Mononuclear cell (primary cell): ENCODE measurements around the gene KCTD5. TPM values are rescaled to one million over a fixed set of nuclear protein-coding genes. Genes with fewer than 3 reads are reported as not detected.

Experiments
- H3K27me3 ChIP-seq: 2 replicates; pipeline ENCODE4 v1.6.0; 2011; ENCODE audit warnings: low read length, control low read depth; ENCODE audit not compliant: insufficient read depth
- H3K4me1 ChIP-seq: 2 replicates; pipeline ENCODE4 v1.5.1; 2011; ENCODE audit warnings: mild to moderate bottlenecking, low read length, control low read depth; ENCODE audit not compliant: insufficient read depth
- H3K4me3 ChIP-seq: 2 replicates; pipeline ENCODE4 v1.5.1; 2011; ENCODE audit warnings: mild to moderate bottlenecking, low read length, moderate library complexity
- H3K9me3 ChIP-seq: 2 replicates; pipeline ENCODE4 v1.5.1; 2011; ENCODE audit warnings: low read depth, mild to moderate bottlenecking, control low read depth, low read length
- total RNA-seq: library from RNA; depleted of rRNA; stranded (reverse); fragments of >200 nt; gene quantifications from one replicate; pipeline ENCODE4 v1.2.3, GENCODE V29; 2012

Gene KCTD5
- total RNA-seq, 1 donor, result 17.7 TPM

GRCh38 chr16:2708290-2708639 is 25.9 kb downstream of the KCTD5 start:
- Histone ChIP-seq H3K4me1 (no peaks in the 10 kb centered on the region), H3K9me3 (no peaks in the 10 kb centered on the region), H3K27me3 (no peaks in the 10 kb centered on the region), H3K4me3 (no peak overlapping the region)

GRCh38 chr16:2708955-2709587 is 26.7 kb downstream of the KCTD5 start:
- Histone ChIP-seq H3K27me3 (no peaks in the 10 kb centered on the region), H3K9me3 (no peaks in the 10 kb centered on the region), H3K4me1 (no peaks in the 10 kb centered on the region), H3K4me3 (no peak overlapping the region)

GRCh38 chr16:2709588-2709984 is 27.3 kb downstream of the KCTD5 start:
- H3K9me3 ChIP-seq, result no peaks in the 10 kb centered on the region
- H3K27me3 ChIP-seq, result no peaks in the 10 kb centered on the region
- no peak overlapping the region for H3K4me3 ChIP-seq
- H3K4me1 ChIP-seq, result no peaks in the 10 kb centered on the region

DNA sequence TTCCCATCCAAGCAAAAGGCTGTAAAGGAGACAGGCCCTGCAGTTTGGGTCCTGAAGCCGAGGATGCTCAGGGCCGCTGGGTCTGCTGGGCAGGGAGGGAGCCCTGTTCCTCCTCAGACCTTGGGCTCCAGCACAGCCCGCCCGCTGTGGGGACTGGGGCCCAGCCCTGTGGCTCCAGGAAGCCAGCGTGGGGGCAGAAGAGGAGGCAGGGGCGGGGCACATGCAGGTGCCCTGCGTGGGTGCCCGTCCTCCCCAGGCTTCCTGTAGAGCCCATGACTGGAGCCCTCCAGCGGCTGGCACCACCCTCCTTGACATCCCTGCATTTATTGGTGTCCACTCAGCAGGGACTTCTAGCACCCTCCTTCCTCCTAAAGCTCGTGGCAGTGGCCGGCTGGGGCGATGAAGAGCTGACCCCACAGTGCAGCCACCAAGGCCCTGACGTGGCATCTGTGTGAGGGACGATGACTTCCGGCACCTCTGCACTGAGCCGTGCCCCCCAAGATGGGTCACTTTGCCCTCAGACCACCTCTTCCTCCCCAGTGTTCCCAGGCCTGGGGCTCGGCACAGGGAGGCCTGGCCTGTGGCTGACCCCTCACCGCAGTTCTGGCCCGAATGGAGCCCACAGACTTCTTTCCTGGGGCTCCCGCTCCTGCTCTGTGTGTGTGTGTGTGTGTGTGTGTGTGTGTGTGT is 27.8 kb downstream of the KCTD5 start:
- H3K4me3 ChIP-seq, result no peak overlapping the region
- H3K27me3 ChIP-seq, result no peaks in the 10 kb centered on the region
- no peaks in the 10 kb centered on the region for H3K9me3 ChIP-seq
- H3K4me1 ChIP-seq, result no peaks in the 10 kb centered on the region

- Histone ChIP-seq H3K4me3 (no peak overlapping the region), H3K9me3 (no peaks in the 10 kb centered on the region), H3K4me1 (no peaks in the 10 kb centered on the region), H3K27me3 (no peaks in the 10 kb centered on the region)
Observed at GRCh38 chr16:2710711-2711231, 28.4 kb downstream of the KCTD5 start.

DNA sequence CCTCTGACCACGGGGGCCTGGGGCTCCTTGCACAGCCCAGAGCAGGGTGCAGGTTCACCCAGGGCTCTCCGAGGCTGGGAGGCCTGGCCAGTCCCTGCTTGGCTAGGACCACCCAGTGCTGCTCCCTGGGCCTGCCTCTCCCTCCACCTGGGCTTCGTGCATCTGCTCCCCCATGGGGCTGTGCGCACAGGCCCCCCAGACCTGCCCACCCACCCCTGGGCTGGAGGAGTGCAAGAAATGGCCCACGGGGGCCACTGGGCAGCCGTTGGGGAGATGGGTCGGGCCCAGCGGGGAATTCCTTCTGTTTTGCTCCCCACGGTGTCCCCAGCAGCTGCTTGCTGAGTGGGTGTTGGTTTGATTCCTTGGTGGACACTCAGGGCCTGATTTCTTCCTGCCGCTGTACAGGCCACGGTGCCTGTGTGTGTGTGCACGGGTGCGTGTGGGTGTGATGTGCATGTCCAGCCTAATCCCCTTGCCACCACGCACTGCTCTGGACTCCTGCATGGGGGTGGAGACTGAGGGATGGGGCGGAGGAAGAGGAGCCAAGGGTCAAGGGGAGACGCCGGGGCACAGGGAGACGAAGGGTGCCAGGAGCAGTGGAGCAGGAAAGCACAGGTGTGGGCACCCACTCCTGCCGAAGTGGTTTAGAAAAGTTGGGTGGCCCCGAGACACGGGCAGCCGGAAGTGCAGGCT is 29.2 kb downstream of the KCTD5 start:
- Histone ChIP-seq H3K9me3 (no peaks in the 10 kb centered on the region), H3K27me3 (no peaks in the 10 kb centered on the region), H3K4me3 (no peak overlapping the region), H3K4me1 (no peaks in the 10 kb centered on the region)

GRCh38 chr16:2712063-2712441 is 29.7 kb downstream of the KCTD5 start:
- Histone ChIP-seq H3K27me3 (no peaks in the 10 kb centered on the region), H3K4me1 (no peaks in the 10 kb centered on the region), H3K4me3 (no peak overlapping the region), H3K9me3 (no peaks in the 10 kb centered on the region)

GRCh38 chr16:2712546-2712945 is 30.2 kb downstream of the KCTD5 start:
- no peak overlapping the region for H3K4me3 ChIP-seq
- H3K4me1 ChIP-seq, result no peaks in the 10 kb centered on the region
- H3K27me3 ChIP-seq, result no peaks in the 10 kb centered on the region
- H3K9me3 ChIP-seq, result no peaks in the 10 kb centered on the region

GRCh38 chr16:2713523-2713922 is 31.2 kb downstream of the KCTD5 start:
- Histone ChIP-seq H3K4me3 (no peak overlapping the region), H3K4me1 (no peaks in the 10 kb centered on the region), H3K9me3 (no peaks in the 10 kb centered on the region), H3K27me3 (no peaks in the 10 kb centered on the region)

GRCh38 chr16:2713985-2714774 is 31.9 kb downstream of the KCTD5 start:
- no peaks in the 10 kb centered on the region for H3K9me3 ChIP-seq
- H3K4me3 ChIP-seq, result no peak overlapping the region
- no peaks in the 10 kb centered on the region for H3K27me3 ChIP-seq
- no peaks in the 10 kb centered on the region for H3K4me1 ChIP-seq

DNA sequence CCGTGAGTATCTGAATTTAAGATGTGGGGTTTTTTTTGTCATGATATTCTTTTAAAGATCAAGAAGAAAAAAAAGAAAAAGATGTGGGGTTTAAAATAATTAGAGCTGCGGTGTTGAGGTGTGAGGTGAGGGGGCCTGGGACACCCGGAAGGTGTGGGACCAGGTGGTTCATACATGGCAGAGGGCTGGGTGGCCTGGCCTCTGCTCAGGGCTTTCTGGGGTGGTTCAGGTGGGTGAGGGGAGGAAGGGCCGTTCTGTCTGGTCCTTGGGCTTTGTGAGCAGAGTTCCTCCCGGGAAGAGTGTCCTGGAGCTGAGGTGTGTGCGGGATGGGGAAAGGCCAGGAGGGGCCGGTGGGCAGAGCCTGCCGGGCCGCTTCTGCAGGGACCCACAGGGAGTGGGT is 32.7 kb downstream of the KCTD5 start:
- H3K4me3 ChIP-seq, result no peak overlapping the region
- no peaks in the 10 kb centered on the region for H3K27me3 ChIP-seq
- H3K9me3 ChIP-seq, result no peaks in the 10 kb centered on the region
- no peaks in the 10 kb centered on the region for H3K4me1 ChIP-seq

DNA sequence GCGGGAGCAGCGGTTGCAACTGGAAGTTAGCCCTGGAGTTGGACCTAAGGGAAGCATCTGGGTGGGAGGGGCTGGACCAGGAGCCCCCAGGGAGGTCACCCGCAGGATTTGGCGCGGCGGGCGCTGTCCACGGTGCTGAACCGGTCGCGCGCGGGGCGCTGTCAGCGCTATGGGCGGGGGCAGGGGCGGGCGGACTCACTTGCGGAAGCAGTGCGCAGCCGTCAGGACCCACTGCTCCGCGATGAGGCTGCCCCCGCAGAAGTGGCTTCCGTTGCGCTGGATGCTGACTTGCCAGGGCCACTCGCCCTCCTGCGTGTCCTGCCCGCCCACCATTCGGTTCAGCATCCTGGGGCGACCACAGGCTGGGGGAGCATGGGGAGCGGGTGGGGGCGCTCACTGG is 33.2 kb downstream of the KCTD5 start:
- no peak overlapping the region for H3K4me3 ChIP-seq
- no peaks in the 10 kb centered on the region for H3K4me1 ChIP-seq
- H3K9me3 ChIP-seq, result no peaks in the 10 kb centered on the region
- no peaks in the 10 kb centered on the region for H3K27me3 ChIP-seq

GRCh38 chr16:2715966-2716885 is 33.9 kb downstream of the KCTD5 start:
- H3K9me3 ChIP-seq, result no peaks in the 10 kb centered on the region
- H3K4me1 ChIP-seq, result no peaks in the 10 kb centered on the region
- no peak overlapping the region for H3K4me3 ChIP-seq
- H3K27me3 ChIP-seq, result no peaks in the 10 kb centered on the region

DNA sequence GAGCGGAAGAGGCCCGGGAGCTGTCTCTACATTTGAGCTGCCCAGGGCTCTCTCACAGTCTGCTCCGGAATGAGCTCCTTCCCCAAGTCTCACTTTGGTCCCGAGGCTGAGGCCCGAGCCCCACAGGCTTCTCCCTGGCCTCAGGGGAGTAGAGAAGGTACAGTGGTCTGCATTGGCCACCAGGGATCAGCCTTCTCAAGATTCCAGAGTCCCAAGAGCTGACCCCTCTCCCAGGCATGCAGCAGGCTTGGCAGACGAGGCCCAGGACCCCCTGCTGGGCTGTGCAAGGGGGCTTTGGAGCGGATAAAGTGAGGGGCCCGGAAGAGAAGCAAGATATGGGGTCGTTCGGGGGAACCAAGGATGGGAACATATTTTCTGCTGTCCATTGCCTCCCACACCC is 34.6 kb downstream of the KCTD5 start:
- Histone ChIP-seq H3K4me1 (peaks cover 6% of the 10 kb centered on the region), H3K9me3 (no peaks in the 10 kb centered on the region), H3K4me3 (no peak overlapping the region), H3K27me3 (no peaks in the 10 kb centered on the region)
